Central memory CD4-positive, alpha-beta T cell (primary cell): ENCODE measurements around the gene RPS21.
A peak's percentile ranks its signal among the peaks of the same experiment; 100 is the strongest.

Experiments used
- DNase-seq: peaks from one replicate; pipeline ENCODE4 v3.0.0; 2022

The RPS21 gene

DNA sequence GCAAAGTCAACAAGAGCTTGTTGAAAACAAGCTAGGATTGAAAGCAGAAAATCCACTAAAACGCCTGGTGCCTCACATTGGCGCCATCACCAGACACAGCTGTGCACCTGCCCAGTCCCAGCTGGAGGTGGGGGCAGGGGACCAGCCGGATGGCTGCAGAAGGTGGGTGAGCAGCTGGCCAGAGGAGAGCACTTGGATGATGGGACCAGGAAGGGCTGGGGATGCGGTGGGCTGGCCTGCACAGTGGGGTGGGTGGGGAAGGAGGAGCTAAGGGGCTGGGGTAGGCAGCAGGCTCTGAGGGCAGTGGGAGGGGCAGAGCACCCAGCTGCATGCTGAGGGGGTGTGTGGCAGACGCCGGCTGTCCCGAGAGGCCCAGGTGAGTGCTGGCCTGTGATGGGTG, 13.1 kb downstream of the RPS21 start:
- DNase-seq = no peak

DNA sequence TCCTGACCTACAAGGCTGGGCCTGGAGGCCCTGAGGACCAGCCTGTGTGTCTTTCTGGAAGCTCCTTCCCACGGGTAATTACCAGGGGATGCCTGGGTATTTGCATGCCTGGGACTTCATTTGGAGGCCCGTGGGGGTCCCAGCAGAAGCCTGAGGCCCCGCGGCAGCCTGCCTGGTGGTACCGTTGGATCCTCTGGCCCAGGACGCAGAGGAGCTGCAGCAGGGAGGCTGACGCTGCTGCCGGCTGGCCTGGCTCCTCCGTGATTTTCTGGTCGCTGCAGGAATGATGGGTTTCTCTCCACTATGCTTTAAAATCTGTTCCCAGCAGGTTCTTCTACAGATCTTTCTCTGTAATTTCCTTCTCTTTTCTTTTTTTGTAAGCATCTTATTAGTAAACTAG, 13.6 kb downstream of the RPS21 start:
- DNase-seq = no peak

- no peak for DNase-seq
Observed at GRCh38 chr20:62401331-62401779, 14.5 kb downstream of the RPS21 start.

DNA sequence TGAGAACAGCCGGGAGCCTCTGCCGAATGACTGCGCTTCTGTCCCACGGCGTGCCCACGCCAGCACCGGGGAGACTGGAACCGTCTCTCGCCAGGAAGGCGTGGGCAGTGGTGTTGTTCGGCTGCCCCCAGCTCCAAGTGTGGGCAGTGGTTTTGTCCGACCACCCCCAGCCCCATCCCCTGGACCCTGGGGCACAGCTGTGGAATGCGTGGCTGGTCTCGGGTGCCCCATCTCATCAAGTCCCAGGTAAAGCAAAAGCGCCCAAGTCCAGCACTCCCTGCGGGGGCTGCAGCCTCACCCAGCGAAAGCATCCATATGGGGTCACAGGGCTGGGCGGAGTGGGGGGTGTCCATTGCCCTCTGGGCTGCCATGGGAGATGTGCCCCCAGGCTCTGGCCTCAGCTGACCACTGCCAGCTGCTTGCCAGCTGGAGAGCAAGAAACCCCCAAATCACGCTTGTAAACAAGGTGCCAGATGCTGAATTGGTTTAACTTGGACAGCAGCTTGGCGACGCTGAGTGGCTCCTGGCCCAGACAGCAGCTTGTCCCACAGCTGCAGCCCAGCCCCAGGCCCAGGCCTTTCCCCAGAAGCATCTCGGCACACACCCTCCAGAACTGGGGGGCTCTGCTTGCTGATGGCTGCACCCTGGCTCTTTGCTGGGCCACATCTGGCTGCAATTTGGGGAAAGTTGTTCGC, 15.7 kb downstream of the RPS21 start:
- no peak for DNase-seq

GRCh38 chr20:62403331-62403730, 16.4 kb downstream of the RPS21 start:
- no peak for DNase-seq

DNA sequence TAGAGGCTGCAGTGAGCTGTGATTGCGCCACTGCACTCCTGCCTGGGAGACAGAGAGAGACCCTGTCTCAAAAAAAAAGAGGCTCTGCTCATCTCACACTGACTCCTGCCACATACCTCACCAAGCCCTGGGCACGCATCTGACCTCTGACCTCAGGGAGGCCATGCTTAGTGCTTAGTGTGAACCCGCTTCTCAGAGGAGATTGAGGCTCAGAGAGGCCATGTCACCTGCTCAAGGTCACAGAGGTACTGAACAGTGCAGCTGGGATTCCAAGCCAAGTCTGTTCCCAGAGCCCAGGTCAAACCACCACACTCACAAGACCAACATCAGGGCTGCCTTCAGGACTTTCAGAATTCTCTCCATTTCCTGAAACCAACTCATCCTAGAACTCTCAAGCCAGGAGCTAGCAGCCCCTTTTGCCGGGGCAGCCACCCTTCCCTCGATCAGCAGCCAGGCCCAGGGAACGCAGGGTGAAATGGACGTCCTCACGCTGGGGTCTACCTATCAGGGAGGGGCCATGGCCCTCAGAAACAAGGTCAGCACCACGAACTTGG, 17.3 kb downstream of the RPS21 start:
- no peak for DNase-seq

DNA sequence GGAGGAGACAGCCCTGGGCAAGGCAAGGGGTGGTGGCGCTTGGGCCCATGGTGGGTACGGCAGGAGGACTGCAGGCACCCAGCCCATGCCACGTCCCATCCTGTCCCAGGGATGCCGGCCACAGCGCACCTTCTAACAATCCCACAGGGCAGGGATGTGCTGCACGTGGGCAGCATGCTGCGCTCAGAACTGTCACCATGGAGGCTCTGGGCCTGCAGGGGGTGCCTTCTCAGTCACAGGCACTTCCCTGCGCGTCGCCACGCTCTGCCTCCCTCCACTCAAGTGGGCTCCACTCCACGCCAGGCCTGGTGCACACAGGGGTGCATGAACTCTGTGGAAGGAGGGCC, 17.8 kb downstream of the RPS21 start:
- no peak for DNase-seq

- no peak for DNase-seq
Observed at GRCh38 chr20:62405108-62405980, 18.4 kb downstream of the RPS21 start.

DNA sequence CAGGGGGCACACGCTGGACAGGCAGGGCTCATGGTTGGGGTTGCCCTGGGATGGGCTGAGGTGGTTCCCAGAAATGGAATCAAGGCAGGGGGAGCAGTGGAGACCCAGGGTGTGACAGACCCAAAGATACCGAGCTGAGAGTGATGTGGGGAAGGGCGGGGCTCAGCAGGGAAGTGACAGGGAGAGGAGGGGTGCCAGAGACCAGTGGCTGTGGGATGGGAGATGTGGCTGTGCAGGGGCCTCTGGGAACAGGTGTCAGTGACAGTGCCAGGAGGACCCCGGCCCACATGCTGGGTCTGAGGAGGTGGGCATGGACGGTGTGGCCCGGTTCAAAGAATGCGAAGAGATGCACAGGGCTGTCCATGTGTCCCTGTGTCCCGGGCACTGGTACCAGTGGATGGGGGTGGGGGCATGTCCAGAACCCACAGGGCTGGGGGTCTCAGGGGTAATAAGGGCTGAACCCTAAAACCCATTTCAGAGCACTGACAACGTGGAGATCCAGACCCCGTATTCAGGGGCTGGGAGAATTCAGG, 19.1 kb downstream of the RPS21 start:
- no peak for DNase-seq

GRCh38 chr20:62406635-62407176, 19.8 kb downstream of the RPS21 start:
- peak; percentile 11 for DNase-seq

GRCh38 chr20:62407221-62407992, 20.5 kb downstream of the RPS21 start, which contains the start of gene CABLES2:
Gene CABLES2 (minus strand): TSS chr20:62407285. CDS start chr20:62407276, 9 bp downstream.
- DNase-seq = peak; percentile 91

DNA sequence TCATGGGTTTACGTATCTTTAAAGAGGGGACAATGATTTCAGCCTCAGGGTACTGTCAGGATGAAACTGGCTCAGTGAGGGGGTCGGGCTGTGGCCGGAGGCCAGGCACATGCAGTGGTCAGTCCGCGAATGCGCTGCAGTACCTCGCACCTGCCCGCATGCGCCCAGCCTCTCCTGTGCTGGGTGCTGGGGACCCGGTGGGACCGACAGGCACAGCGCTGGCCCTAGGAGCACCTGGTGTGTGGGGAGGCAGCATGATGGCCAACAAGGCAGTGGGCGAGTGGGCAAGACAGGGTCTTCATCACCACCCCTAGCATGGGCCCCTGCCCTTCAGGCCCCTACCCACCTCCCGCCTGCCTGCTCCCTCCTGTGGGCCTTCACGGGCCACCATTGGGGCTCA, 21.2 kb downstream of the RPS21 start:
- DNase-seq = no peak

DNA sequence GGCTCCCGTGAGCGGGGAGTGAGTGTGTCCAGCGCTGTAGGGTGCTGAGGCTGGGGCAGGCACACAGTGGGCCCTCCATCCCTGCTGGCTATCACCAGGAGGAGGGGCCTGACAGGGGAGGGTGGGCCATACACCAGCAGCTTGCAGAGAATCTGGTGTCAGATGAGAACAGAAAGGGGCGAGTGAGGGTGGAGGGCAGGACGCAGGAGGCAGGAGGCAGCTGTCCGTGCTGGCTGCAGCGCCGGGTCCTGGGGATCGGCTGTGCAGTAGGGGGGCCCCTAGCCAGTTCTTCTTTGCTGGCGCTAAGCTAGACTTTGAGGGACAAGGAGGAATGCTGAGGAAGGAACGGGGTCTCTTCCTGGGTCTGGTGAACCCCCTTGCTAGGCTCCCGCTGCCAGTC, 21.7 kb downstream of the RPS21 start:
- DNase-seq = no peak

GRCh38 chr20:62409086-62409853, 22.4 kb downstream of the RPS21 start:
- DNase-seq = no peak

DNA sequence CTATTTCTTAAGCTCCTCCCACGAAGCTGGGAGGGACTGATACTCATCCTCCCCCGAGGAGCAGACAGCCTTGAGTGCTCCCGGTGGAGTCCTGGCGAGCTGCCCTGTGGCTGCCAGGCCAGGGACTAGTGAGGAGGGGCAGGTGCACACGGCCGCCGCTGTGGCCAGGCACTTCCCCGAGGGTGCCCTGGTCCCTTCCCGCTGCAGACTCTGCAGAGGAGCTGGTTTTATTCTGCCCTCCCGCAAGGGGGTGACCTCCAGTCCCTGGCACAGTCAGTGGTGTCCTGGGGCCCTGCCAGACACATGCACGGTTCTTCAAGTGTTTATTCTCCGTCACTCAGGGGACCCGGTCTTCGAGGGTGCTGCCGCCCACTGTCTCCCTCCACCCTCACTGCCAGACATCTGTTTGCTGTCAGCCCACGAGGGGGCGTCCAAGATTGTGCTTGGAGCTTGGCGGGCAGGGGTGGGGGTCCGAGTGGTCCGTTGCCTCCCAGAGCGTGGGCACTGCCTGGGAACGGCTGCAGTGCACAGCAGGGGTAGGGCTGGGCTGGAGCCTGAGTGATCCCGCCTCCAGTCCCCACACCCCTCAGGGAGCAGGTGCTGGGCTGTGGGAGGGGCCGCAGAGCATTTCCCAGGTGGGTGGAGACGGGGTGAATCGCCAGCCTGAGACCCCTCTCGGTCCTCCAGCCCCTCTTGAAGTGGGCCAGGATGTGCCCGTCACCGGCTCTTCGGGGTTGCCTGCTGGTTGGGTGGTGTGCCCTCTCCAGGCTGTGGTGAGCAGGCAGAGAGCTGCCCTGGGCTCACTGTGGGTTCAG, 23.2 kb downstream of the RPS21 start:
- DNase-seq = no peak

DNA sequence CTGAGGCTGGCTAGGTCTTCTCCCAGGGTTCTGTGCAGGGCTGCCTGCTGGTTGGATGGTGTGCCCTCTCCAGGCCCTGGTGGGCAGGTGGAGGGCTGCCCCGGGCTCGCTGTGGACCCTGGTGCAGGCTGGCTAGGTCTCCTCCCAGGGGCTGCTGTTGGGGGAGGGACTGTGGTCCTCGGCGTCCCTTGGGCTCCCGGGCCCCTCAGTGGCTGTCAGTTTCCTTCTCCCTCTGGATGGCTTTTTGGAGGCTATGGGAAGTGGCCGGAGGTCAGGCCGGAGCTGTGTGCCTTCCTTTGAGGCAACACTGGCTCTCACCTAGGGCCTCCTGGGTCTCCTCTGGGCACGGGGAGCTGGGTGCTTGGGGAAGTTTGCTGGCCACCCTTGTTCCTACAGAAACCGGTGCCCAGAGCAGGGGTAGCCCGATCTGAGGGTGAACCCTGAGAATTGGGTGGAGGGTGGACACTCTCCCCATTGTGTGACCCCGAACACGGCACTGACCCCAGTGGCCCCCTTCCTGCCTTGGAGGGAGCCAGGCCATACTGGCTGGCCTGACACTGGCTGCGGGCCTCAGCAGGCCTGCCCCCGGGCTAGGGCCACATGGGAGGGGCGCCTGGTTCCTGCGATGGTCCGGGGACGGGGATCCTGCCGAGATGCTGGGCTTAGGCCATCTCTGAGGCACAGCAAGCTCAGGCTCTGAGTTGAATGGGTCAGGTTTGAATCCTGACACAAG, 24.0 kb downstream of the RPS21 start:
- DNase-seq = no peak

GRCh38 chr20:62411479-62412193, 24.7 kb downstream of the RPS21 start:
- DNase-seq = no peak

DNA sequence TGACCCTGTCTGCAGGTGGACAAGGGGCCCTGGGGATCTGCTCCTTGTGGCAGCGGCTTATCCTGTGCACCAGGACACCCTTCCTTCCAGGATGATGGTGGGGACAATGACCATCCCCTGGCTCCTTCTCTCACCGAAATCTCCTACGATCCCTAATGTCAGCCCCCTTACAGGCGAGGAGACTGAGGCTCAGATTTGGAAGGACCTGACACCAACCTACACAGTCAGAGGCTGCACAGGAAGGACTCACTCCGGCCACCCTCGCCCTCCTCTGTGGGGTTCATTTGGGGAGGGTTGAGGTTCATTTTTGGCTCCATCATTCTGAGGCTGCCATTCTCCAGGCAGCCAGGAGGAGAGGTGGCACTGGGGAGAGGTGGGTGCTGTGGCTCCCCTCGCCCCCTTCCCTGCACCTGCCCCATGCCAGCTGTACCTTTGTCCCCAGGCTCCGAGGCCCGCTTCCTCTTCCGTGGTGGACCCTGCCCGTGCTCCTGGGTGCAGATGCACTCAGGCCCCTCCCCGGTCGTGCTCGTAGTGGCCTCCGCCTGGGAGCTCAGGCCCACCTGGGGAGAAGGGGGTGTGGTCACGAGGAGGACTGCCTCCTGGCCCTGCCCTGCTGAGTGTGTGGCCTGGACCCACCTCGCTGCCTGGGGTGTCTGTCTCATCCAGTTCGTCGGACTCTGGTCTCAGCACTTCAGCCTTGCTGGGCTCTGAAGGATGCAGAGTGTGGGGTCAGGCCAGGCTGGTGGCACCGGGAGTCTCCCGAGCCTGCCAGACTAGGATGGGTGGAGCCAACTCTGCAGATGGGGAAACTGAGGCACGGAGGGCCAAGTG, 25.5 kb downstream of the RPS21 start:
- no peak for DNase-seq
